ENCODE data around the gene HOOK2. TPM values are rescaled to one million over a fixed set of nuclear protein-coding genes. Genes with fewer than 3 reads are reported as not detected.

The HOOK2 gene
- total and polyA plus RNA-seq, 2 experiments from 2014 or later: 56.9 to 86.4 TPM

DNA sequence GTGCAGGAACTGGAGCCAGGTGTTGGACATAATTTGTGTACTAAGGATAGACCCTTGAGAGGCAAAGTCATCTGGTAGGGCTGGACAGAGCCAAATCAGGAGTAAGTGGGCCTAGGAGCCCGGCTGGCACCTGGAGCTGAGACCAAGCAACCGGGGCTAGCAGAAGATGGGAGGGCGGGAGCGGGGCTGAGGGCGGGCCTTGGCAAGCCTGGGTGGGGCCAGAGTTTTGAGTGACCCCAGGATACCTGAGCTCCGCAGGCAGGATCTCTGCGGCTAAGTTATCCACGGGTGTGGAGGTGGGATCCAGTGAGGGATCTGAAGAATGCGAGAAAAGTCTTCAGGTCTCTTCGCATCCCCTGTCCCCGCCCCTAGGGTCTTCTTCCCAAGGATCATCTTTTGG is 8.2 kb downstream of the HOOK2 start:
- peaks cover 3% of the 10 kb centered on the region; the same call in 2 of the 3 replicates for H3K9me3 Mint-ChIP-seq
- H3K4me1 ChIP-seq (ENCODE audit: insufficient read depth): peaks cover 9% of the 10 kb centered on the region; the same call in 1 of the 2 replicates
- H3K27me3 ChIP-seq (ENCODE audit: insufficient read depth): no peaks in the 10 kb centered on the region
- H3K36me3 Mint-ChIP-seq (ENCODE audit: low read depth): peaks cover 60% of the 10 kb centered on the region
- peak overlapping the region; percentile 75; the same call in 1 of the 2 replicates for H3K27ac Mint-ChIP-seq
- no peak overlapping the region for H2AFZ ChIP-seq
- H3K4me1 Mint-ChIP-seq: peaks cover 15% of the 10 kb centered on the region
- DNase-seq (ENCODE audit: low spot score): peak; percentile 44
- no peaks in the 10 kb centered on the region; the same call in 1 of the 2 replicates for H4K20me1 ChIP-seq (replicated peaks; ENCODE audit: insufficient read depth)
- 0 out of 2 replicates have a peak, but pooled peaks cover 3% of the 10 kb centered on the region for H3K79me2 ChIP-seq (replicated peaks; ENCODE audit: insufficient read depth)
- no peaks in the 10 kb centered on the region for H3K9me2 ChIP-seq (ENCODE audit: insufficient read depth)
- TF ChIP-seq, protein P1, sequence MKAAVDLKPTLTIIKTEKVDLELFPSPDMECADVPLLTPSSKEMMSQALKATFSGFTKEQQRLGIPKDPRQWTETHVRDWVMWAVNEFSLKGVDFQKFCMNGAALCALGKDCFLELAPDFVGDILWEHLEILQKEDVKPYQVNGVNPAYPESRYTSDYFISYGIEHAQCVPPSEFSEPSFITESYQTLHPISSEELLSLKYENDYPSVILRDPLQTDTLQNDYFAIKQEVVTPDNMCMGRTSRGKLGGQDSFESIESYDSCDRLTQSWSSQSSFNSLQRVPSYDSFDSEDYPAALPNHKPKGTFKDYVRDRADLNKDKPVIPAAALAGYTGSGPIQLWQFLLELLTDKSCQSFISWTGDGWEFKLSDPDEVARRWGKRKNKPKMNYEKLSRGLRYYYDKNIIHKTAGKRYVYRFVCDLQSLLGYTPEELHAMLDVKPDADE (IDR thresholded peaks at IDR 0.05): no peak
- no peak for TF ChIP-seq ZNF331 (CRISPR knock-in tag; IDR thresholded peaks at IDR 0.05; ENCODE audit: low read depth)
- TF ChIP-seq, protein P2, sequence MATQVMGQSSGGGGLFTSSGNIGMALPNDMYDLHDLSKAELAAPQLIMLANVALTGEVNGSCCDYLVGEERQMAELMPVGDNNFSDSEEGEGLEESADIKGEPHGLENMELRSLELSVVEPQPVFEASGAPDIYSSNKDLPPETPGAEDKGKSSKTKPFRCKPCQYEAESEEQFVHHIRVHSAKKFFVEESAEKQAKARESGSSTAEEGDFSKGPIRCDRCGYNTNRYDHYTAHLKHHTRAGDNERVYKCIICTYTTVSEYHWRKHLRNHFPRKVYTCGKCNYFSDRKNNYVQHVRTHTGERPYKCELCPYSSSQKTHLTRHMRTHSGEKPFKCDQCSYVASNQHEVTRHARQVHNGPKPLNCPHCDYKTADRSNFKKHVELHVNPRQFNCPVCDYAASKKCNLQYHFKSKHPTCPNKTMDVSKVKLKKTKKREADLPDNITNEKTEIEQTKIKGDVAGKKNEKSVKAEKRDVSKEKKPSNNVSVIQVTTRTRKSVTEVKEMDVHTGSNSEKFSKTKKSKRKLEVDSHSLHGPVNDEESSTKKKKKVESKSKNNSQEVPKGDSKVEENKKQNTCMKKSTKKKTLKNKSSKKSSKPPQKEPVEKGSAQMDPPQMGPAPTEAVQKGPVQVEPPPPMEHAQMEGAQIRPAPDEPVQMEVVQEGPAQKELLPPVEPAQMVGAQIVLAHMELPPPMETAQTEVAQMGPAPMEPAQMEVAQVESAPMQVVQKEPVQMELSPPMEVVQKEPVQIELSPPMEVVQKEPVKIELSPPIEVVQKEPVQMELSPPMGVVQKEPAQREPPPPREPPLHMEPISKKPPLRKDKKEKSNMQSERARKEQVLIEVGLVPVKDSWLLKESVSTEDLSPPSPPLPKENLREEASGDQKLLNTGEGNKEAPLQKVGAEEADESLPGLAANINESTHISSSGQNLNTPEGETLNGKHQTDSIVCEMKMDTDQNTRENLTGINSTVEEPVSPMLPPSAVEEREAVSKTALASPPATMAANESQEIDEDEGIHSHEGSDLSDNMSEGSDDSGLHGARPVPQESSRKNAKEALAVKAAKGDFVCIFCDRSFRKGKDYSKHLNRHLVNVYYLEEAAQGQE (IDR thresholded peaks at IDR 0.05; ENCODE audit: unreplicated experiment): no peak
- TF ChIP-seq CREB1 (CRISPR knock-in tag; IDR thresholded peaks at IDR 0.05; ENCODE audit: low read depth): no peak
- no peak for TF ChIP-seq ZNF462 (CRISPR knock-in tag; IDR thresholded peaks at IDR 0.05)
- H3F3A ChIP-seq (replicated peaks; ENCODE audit: low read depth): peaks cover 24% of the 10 kb centered on the region
- peak overlapping the region; percentile 12; the same call in 1 of the 3 replicates for H3K4me3 Mint-ChIP-seq
- 0 out of 2 replicates have a peak, but pooled peaks cover 9% of the 10 kb centered on the region for H3K36me3 ChIP-seq (ENCODE audit: insufficient read depth)
- H3K4me2 ChIP-seq: no peak overlapping the region
- no peak overlapping the region for H3K4me3 ChIP-seq
- peak; percentile 9; the same call in 2 of the 3 replicates for ATAC-seq
- H3K27me3 Mint-ChIP-seq (ENCODE audit: insufficient read depth, low read depth, poor library complexity): peaks cover 28% of the 10 kb centered on the region
- no peak overlapping the region for H3K27ac ChIP-seq (ENCODE audit: low read depth)
